Measurements from ENCODE around the gene PTPRN2. TPM values are rescaled to one million over a fixed set of nuclear protein-coding genes. Genes with fewer than 3 reads are reported as not detected.

Gene PTPRN2
- polyA plus RNA-seq, 1 experiment: 0.02 TPM

DNA sequence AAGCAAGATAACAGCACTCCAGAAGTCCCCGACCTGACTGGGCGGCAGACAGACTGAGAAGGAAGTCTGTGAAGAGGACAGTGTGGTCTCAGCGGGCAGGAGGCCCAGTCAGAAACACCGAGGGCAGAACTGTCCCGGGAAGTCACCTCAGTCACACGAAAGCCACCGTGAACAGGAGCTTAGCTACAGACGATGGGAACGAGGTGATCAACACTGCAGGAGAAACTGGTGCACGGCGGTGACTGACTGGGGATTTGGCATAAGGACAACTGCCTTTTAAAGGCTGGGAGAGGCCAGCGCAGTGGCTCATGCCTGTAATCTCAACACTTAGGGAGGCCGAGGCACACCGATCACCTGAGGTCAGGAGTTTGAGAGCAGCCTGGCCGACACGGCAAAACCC is 217.8 kb downstream of the PTPRN2 start:
- Histone ChIP-seq H3K27ac (ENCODE audit: low read depth, low read length) (no peak overlapping the region), H3K4me3 (ENCODE audit: low read depth, low read length) (no peak overlapping the region), H3K9me3 (ENCODE audit: control insufficient read depth, insufficient read depth, low read length) (peaks cover 81% of the 10 kb centered on the region), H3K27me3 (ENCODE audit: control insufficient read depth, insufficient read depth, low read length) (no peaks in the 10 kb centered on the region)
- DNase-seq (ENCODE audit: low read depth, low spot score): no peak
- ChIA-PET POLR2A (no interaction called here), CTCF (no interaction called here)
- TF ChIP-seq, protein P1, sequence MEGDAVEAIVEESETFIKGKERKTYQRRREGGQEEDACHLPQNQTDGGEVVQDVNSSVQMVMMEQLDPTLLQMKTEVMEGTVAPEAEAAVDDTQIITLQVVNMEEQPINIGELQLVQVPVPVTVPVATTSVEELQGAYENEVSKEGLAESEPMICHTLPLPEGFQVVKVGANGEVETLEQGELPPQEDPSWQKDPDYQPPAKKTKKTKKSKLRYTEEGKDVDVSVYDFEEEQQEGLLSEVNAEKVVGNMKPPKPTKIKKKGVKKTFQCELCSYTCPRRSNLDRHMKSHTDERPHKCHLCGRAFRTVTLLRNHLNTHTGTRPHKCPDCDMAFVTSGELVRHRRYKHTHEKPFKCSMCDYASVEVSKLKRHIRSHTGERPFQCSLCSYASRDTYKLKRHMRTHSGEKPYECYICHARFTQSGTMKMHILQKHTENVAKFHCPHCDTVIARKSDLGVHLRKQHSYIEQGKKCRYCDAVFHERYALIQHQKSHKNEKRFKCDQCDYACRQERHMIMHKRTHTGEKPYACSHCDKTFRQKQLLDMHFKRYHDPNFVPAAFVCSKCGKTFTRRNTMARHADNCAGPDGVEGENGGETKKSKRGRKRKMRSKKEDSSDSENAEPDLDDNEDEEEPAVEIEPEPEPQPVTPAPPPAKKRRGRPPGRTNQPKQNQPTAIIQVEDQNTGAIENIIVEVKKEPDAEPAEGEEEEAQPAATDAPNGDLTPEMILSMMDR (IDR thresholded peaks at IDR 0.05; ENCODE audit: low read depth, low read length): no peak

- Histone ChIP-seq H3K9me3 (ENCODE audit: control insufficient read depth, insufficient read depth, low read length) (peaks cover 81% of the 10 kb centered on the region), H3K27me3 (ENCODE audit: control insufficient read depth, insufficient read depth, low read length) (no peaks in the 10 kb centered on the region), H3K27ac (ENCODE audit: low read depth, low read length) (no peak overlapping the region), H3K4me3 (ENCODE audit: low read depth, low read length) (no peak overlapping the region)
- no peak for DNase-seq (ENCODE audit: low read depth, low spot score)
- POLR2A ChIA-PET: no interaction called here
- CTCF ChIA-PET: no interaction called here
- TF ChIP-seq, protein P1 (IDR thresholded peaks at IDR 0.05; ENCODE audit: low read depth, low read length): no peak
These were observed 218.3 kb downstream of the PTPRN2 start for GRCh38 chr7:158369290-158369689.

DNA sequence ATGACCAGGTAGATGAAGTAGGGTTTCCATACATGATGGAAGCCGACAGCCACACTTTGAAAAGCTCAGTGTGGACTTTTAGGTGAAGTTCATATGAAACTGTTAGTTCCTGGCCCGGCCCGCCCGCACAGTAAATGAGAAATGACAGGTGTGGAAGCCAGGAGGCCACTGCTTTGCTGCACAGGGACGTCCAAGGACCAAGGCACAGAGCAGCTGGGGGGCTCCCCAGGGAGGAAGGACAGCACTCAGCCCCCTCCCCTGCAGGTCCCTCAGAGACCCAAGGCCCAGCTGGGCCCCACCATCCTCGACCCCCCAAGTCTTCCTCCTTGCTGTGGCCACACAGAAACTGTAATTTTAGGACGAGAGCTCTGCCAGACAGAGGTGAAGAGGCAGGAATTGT is 219.2 kb downstream of the PTPRN2 start:
- ChIA-PET CTCF (no interaction called here), POLR2A (no interaction called here)
- Histone ChIP-seq H3K9me3 (ENCODE audit: control insufficient read depth, insufficient read depth, low read length) (peaks cover 81% of the 10 kb centered on the region), H3K27me3 (ENCODE audit: control insufficient read depth, insufficient read depth, low read length) (no peaks in the 10 kb centered on the region), H3K27ac (ENCODE audit: low read depth, low read length) (no peak overlapping the region), H3K4me3 (ENCODE audit: low read depth, low read length) (no peak overlapping the region)
- DNase-seq (ENCODE audit: low read depth, low spot score): no peak
- TF ChIP-seq, protein P1 (IDR thresholded peaks at IDR 0.05; ENCODE audit: low read depth, low read length): no peak

- ChIA-PET CTCF (no interaction called here), POLR2A (no interaction called here)
- TF ChIP-seq, protein P1 (IDR thresholded peaks at IDR 0.05; ENCODE audit: low read depth, low read length): no peak
- Histone ChIP-seq H3K27ac (ENCODE audit: low read depth, low read length) (no peak overlapping the region), H3K4me3 (ENCODE audit: low read depth, low read length) (no peak overlapping the region), H3K9me3 (ENCODE audit: control insufficient read depth, insufficient read depth, low read length) (peaks cover 83% of the 10 kb centered on the region), H3K27me3 (ENCODE audit: control insufficient read depth, insufficient read depth, low read length) (no peaks in the 10 kb centered on the region)
- DNase-seq (ENCODE audit: low read depth, low spot score): no peak
These were observed 220.0 kb downstream of the PTPRN2 start for GRCh38 chr7:158367634-158367982.

- no peak overlapping the region for H3K4me3 ChIP-seq (ENCODE audit: low read depth, low read length)
- TF ChIP-seq, protein P1 (IDR thresholded peaks at IDR 0.05; ENCODE audit: low read depth, low read length): no peak
- no peaks in the 10 kb centered on the region for H3K27me3 ChIP-seq (ENCODE audit: control insufficient read depth, insufficient read depth, low read length)
- peaks cover 82% of the 10 kb centered on the region for H3K9me3 ChIP-seq (ENCODE audit: control insufficient read depth, insufficient read depth, low read length)
- CTCF ChIA-PET: no interaction called here
- POLR2A ChIA-PET: no interaction called here
- no peak for DNase-seq (ENCODE audit: low read depth, low spot score)
- no peak overlapping the region for H3K27ac ChIP-seq (ENCODE audit: low read depth, low read length)
These were observed 220.5 kb downstream of the PTPRN2 start for GRCh38 chr7:158366916-158367633.
